Choroid plexus epithelial cell (primary cell): ENCODE results near the gene TNFAIP8L3.

Experiments
- DNase-seq: peaks from one replicate; pipeline ENCODE4 v3.0.0-alpha.2; 2010; ENCODE audit warnings: low read depth
- H3K4me3 ChIP-seq: 2 replicates; pipeline ENCODE4 v1.5.1; 2011; ENCODE audit warnings: low read depth, mild to moderate bottlenecking, control low read depth, low read length, moderate library complexity
- CTCF ChIP-seq: conservative IDR thresholded peaks from 2 replicates; pipeline ENCODE4 v1.5.1; 2011; ENCODE audit warnings: low read depth, mild to moderate bottlenecking, control low read depth, inconsistent platforms, low read length, moderate library complexity

TNFAIP8L3 gene

GRCh38 chr15:51075826-51076523, 18.7 kb downstream of the TNFAIP8L3 start:
- no peak for DNase-seq
- H3K4me3 ChIP-seq, result no peak overlapping the region
- TF ChIP-seq CTCF, result no peak

GRCh38 chr15:51075364-51075763, 19.3 kb downstream of the TNFAIP8L3 start:
- TF ChIP-seq CTCF, result no peak
- no peak overlapping the region for H3K4me3 ChIP-seq
- DNase-seq, result no peak

- no peak overlapping the region for H3K4me3 ChIP-seq
- TF ChIP-seq CTCF, result no peak
- DNase-seq, result no peak
Observed at GRCh38 chr15:51074926-51075325, 19.8 kb downstream of the TNFAIP8L3 start.

- no peak for DNase-seq
- TF ChIP-seq CTCF, result no peak
- no peak overlapping the region for H3K4me3 ChIP-seq
Observed at GRCh38 chr15:51071578-51071977, 23.1 kb downstream of the TNFAIP8L3 start.

- DNase-seq, result no peak
- TF ChIP-seq CTCF, result no peak
- H3K4me3 ChIP-seq, result no peak overlapping the region
Observed at GRCh38 chr15:51069983-51070382, 24.7 kb downstream of the TNFAIP8L3 start.

- no peak for DNase-seq
- no peak for TF ChIP-seq CTCF
- H3K4me3 ChIP-seq, result no peak overlapping the region
Observed at GRCh38 chr15:51067510-51067909, 27.2 kb downstream of the TNFAIP8L3 start.

GRCh38 chr15:51065781-51066180, 28.9 kb downstream of the TNFAIP8L3 start:
- no peak for TF ChIP-seq CTCF
- H3K4me3 ChIP-seq, result no peak overlapping the region
- DNase-seq, result no peak
